CD8-positive, alpha-beta memory T cell (primary cell): ENCODE results near the gene EGR2. TPM values are rescaled to one million over a fixed set of nuclear protein-coding genes. Genes with fewer than 3 reads are reported as not detected.

Source experiments
- polyA plus RNA-seq: library from polyadenylated mRNA; unstranded; fragments of 300-500 nt; fragmentation: Illumina TruSeq; gene quantifications from one replicate; pipeline ENCODE4 v1.2.3, GENCODE V29; 2021
- total RNA-seq, 2 experiments: library from RNA; stranded (reverse); gene quantifications; one replicate each; pipeline ENCODE4 v1.2.3, GENCODE V29; 2021

EGR2 gene
- total and polyA plus RNA-seq, 3 experiments from 2014 or later = 87.8 to 89.9 TPM; not detected in 1

Other genes with a start within 250 kb of the EGR2 start
- gene ADO, start 11.6 kb downstream of the EGR2 start, total RNA-seq = 10 to 100 TPM; 38.4 to 39.4 TPM
- 2.8 TPM for gene ADO, start 11.6 kb downstream of the EGR2 start, polyA plus RNA-seq